GM23338 (cell line): ENCODE data around the gene NPR2. TPM values are rescaled to one million over a fixed set of nuclear protein-coding genes. Genes with fewer than 3 reads are reported as not detected.

Experiments
- ATAC-seq: fragments of 200-7000 bp; cut with Tn5 transposase; 3 replicates; pipeline ENCODE4 v1.9.1; 2020
- DNase-seq: peaks from one replicate; pipeline ENCODE4 v3.0.0-alpha.2; 2015; ENCODE audit warnings: low spot score
- H2AFZ ChIP-seq: fragments of 200-600 bp; sonication (generic); 2 replicates; pipeline ENCODE4 v1.8.0; 2016; ENCODE audit warnings: antibody characterized with exemption, mild to moderate bottlenecking, moderate library complexity
- H3F3A ChIP-seq: fragments of 200-600 bp; sonication (generic); replicated peaks from 2 replicates; pipeline ENCODE4 v1.8.0; 2017; ENCODE audit warnings: antibody characterized with exemption, mixed run types, low read depth
- H3K27ac ChIP-seq: fragments of 200-600 bp; sonication (generic); 2 replicates; pipeline ENCODE4 v1.6.1; 2016; ENCODE audit warnings: low read depth
- H3K27me3 ChIP-seq: fragments of 200-600 bp; sonication (generic); 2 replicates; pipeline ENCODE4 v1.8.0; 2016; ENCODE audit warnings: mild to moderate bottlenecking, mixed run types, moderate library complexity; ENCODE audit not compliant: insufficient read depth
- H3K36me3 ChIP-seq: fragments of 200-600 bp; sonication (generic); 2 replicates; pipeline ENCODE4 v1.8.0; 2016; ENCODE audit warnings: mild to moderate bottlenecking; ENCODE audit not compliant: insufficient read depth
- H3K4me1 ChIP-seq: fragments of 200-600 bp; sonication (generic); 2 replicates; pipeline ENCODE4 v1.8.0; 2016; ENCODE audit warnings: mild to moderate bottlenecking, moderate library complexity; ENCODE audit not compliant: insufficient read depth
- H3K4me2 ChIP-seq: fragments of 200-600 bp; sonication (generic); 2 replicates; pipeline ENCODE4 v1.7.1; 2017; ENCODE audit warnings: mixed run types
- H3K4me3 ChIP-seq: fragments of 200-600 bp; sonication (generic); 2 replicates; pipeline ENCODE4 v1.6.1; 2016; ENCODE audit warnings: mixed run types
- H3K79me2 ChIP-seq: fragments of 200-600 bp; sonication (generic); replicated peaks from 2 replicates; pipeline ENCODE4 v1.8.0; 2017; ENCODE audit warnings: mild to moderate bottlenecking; ENCODE audit not compliant: insufficient read depth
- H3K9me2 ChIP-seq: fragments of 200-600 bp; sonication (generic); 2 replicates; pipeline ENCODE4 v1.8.0; 2017; ENCODE audit not compliant: insufficient read depth
- H4K20me1 ChIP-seq: fragments of 200-600 bp; sonication (generic); replicated peaks from 2 replicates; pipeline ENCODE4 v1.8.0; 2017; ENCODE audit warnings: mild to moderate bottlenecking; ENCODE audit not compliant: insufficient read depth
- H3K27ac Mint-ChIP-seq: 2 replicates; pipeline ENCODE4 v1.8.0; 2020; ENCODE audit warnings: inconsistent platforms, mild to moderate bottlenecking, moderate library complexity, mixed read lengths
- H3K27me3 Mint-ChIP-seq: 3 replicates; pipeline ENCODE4 v1.8.0; 2022; ENCODE audit warnings: low read depth, mild to moderate bottlenecking, moderate library complexity, mixed read lengths, inconsistent platforms; ENCODE audit not compliant: insufficient read depth, poor library complexity
- H3K36me3 Mint-ChIP-seq: 3 replicates; pipeline ENCODE4 v1.8.0; 2021; ENCODE audit warnings: low read depth, mild to moderate bottlenecking, inconsistent platforms, moderate library complexity, mixed read lengths
- H3K4me1 Mint-ChIP-seq: 3 replicates; pipeline ENCODE4 v1.8.0; 2020; ENCODE audit warnings: mild to moderate bottlenecking, inconsistent platforms, mixed read lengths
- H3K4me3 Mint-ChIP-seq: 3 replicates; pipeline ENCODE4 v1.8.0; 2021; ENCODE audit warnings: moderate library complexity, mild to moderate bottlenecking, inconsistent platforms, mixed read lengths
- H3K9me3 Mint-ChIP-seq: 3 replicates; pipeline ENCODE4 v1.8.0; 2020; ENCODE audit warnings: moderate library complexity, mild to moderate bottlenecking, inconsistent platforms, mixed read lengths
- CREB1 ChIP-seq: fragments of 250-450 bp; sonication (Bioruptor Pico); IDR thresholded peaks from 2 replicates; pipeline ENCODE4 v1.5.0; 2020; ENCODE audit warnings: low read depth, mild to moderate bottlenecking, moderate library complexity
- EZH2 ChIP-seq: fragments of 200-600 bp; sonication (generic); IDR thresholded peaks from one replicate; pipeline ENCODE4 v1.8.0; 2017; ENCODE audit warnings: antibody characterized with exemption, mild to moderate bottlenecking, low read depth; ENCODE audit not compliant: unreplicated experiment
- EZH2phosphoT487 ChIP-seq: fragments of 200-600 bp; sonication (generic); IDR thresholded peaks from one replicate; pipeline ENCODE4 v1.8.1; 2018; ENCODE audit warnings: antibody characterized with exemption; ENCODE audit not compliant: unreplicated experiment
- JUNB ChIP-seq: IDR thresholded peaks from one replicate; pipeline ENCODE4 v1.6.1; 2016; ENCODE audit warnings: antibody characterized with exemption; ENCODE audit not compliant: unreplicated experiment
- NANOG ChIP-seq: IDR thresholded peaks from 2 replicates; pipeline ENCODE4 v1.6.1; 2016; ENCODE audit warnings: antibody characterized with exemption, borderline replicate concordance
- POLR2AphosphoS5 ChIP-seq: IDR thresholded peaks from 2 replicates; pipeline ENCODE4 v1.6.1; 2016; ENCODE audit warnings: antibody characterized with exemption, low read depth
- STAT1 ChIP-seq: IDR thresholded peaks from one replicate; pipeline ENCODE4 v1.6.1; 2016; ENCODE audit warnings: antibody characterized with exemption; ENCODE audit not compliant: unreplicated experiment
- ZNF114 ChIP-seq: fragments of 250-450 bp; sonication (Bioruptor Pico); IDR thresholded peaks from 2 replicates; pipeline ENCODE4 v1.5.0; 2020; ENCODE audit warnings: mild to moderate bottlenecking, moderate library complexity
- ZNF331 ChIP-seq: fragments of 250-450 bp; sonication (Bioruptor Pico); IDR thresholded peaks from 2 replicates; pipeline ENCODE4 v1.5.0; 2020; ENCODE audit warnings: low read depth, mild to moderate bottlenecking, moderate library complexity
- polyA plus RNA-seq: library from polyadenylated mRNA; unstranded; fragments of >200 nt; fragmentation: Nextera tagmentation; extraction: Ambion mirVana; gene quantifications from 2 replicates; pipeline ENCODE4 v1.2.1, GENCODE V29; 2016
- total RNA-seq: library from RNA; depleted of rRNA; stranded (reverse); fragments of >200 nt; shearing (Covaris generic); gene quantifications from 2 replicates; pipeline ENCODE4 v1.2.3, GENCODE V29; 2014
- TF ChIP-seq, protein P1 (sequence below), 2 experiments: fragments of 200-600 bp in 1 of 2; sonication (generic) in 1 of 2; conservative IDR thresholded peaks; 2 replicates each; pipeline versions ENCODE4 v1.5.1 to v1.6.1; 2016 to 2017; ENCODE audit warnings: antibody characterized with exemption in 2 of 2, low read depth in 2 of 2, mild to moderate bottlenecking in 2 of 2, moderate library complexity in 1 of 2
- TF ChIP-seq, protein P2 (sequence below): IDR thresholded peaks from 2 replicates; pipeline ENCODE4 v1.6.1; 2016; ENCODE audit warnings: antibody characterized with exemption
- TF ChIP-seq, protein P3 (sequence below): fragments of 250-450 bp; sonication (Bioruptor Pico); IDR thresholded peaks from 2 replicates; pipeline ENCODE4 v1.5.0; 2020; ENCODE audit warnings: mild to moderate bottlenecking, moderate library complexity
- TF ChIP-seq, protein P4 (sequence below): IDR thresholded peaks from one replicate; pipeline ENCODE4 v1.6.1; 2018; ENCODE audit warnings: antibody characterized with exemption; ENCODE audit not compliant: unreplicated experiment

NPR2 gene
- total and polyA plus RNA-seq, 2 experiments from 2014 or later = 9.0 to 14.4 TPM

DNA sequence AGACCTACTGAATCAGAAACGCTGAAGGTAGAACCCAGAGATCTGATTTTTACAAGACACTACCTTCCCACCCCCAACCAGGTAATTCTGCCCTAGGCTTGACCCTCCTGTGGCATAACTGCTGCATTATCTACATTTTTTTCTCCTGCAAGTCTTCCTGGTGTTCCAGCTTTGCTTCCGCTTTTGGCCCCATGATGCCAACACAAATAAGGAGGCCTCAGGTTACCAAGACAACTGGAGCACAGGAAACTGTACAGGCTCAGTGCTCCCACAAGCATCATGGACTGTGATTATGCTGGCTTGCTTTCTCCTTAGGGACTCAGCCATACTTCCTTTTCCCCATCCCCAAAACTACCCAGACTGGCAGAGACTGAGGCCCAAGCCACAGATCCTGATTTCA is 30.7 kb upstream of the NPR2 start:
- 0 out of 2 replicates have a peak, but pooled peaks cover 3% of the 10 kb centered on the region for H4K20me1 ChIP-seq
- no peak overlapping the region for H2AFZ ChIP-seq
- H3K27me3 Mint-ChIP-seq = peaks cover 5% of the 10 kb centered on the region
- peaks cover 18% of the 10 kb centered on the region for H3K4me1 ChIP-seq
- no peak for ATAC-seq
- no peak for DNase-seq
- H3K79me2 ChIP-seq = peaks cover 66% of the 10 kb centered on the region
- no peak overlapping the region for H3K27ac Mint-ChIP-seq
- H3K4me2 ChIP-seq = no peak overlapping the region
- peaks cover 7% of the 10 kb centered on the region; the same call in 2 of the 3 replicates for H3K36me3 Mint-ChIP-seq
- H3K4me1 Mint-ChIP-seq = peaks cover 44% of the 10 kb centered on the region
- no peaks in the 10 kb centered on the region for H3K36me3 ChIP-seq
- no peak overlapping the region for H3K27ac ChIP-seq
- no peaks in the 10 kb centered on the region for H3K9me2 ChIP-seq
- H3K4me3 Mint-ChIP-seq = no peak overlapping the region
- TF ChIP-seq POLR2AphosphoS5 = no peak
- TF ChIP-seq EZH2 = no peak
- TF ChIP-seq ZNF331 (CRISPR knock-in tag) = no peak
- TF ChIP-seq EZH2phosphoT487 = no peak
- TF ChIP-seq, protein P1, sequence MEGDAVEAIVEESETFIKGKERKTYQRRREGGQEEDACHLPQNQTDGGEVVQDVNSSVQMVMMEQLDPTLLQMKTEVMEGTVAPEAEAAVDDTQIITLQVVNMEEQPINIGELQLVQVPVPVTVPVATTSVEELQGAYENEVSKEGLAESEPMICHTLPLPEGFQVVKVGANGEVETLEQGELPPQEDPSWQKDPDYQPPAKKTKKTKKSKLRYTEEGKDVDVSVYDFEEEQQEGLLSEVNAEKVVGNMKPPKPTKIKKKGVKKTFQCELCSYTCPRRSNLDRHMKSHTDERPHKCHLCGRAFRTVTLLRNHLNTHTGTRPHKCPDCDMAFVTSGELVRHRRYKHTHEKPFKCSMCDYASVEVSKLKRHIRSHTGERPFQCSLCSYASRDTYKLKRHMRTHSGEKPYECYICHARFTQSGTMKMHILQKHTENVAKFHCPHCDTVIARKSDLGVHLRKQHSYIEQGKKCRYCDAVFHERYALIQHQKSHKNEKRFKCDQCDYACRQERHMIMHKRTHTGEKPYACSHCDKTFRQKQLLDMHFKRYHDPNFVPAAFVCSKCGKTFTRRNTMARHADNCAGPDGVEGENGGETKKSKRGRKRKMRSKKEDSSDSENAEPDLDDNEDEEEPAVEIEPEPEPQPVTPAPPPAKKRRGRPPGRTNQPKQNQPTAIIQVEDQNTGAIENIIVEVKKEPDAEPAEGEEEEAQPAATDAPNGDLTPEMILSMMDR (conservative IDR thresholded peaks at IDR 0.05; ENCODE audit: low read depth in 2 of 2) = no peak
- no peak for TF ChIP-seq JUNB
- no peak for TF ChIP-seq STAT1
- TF ChIP-seq, protein P2, sequence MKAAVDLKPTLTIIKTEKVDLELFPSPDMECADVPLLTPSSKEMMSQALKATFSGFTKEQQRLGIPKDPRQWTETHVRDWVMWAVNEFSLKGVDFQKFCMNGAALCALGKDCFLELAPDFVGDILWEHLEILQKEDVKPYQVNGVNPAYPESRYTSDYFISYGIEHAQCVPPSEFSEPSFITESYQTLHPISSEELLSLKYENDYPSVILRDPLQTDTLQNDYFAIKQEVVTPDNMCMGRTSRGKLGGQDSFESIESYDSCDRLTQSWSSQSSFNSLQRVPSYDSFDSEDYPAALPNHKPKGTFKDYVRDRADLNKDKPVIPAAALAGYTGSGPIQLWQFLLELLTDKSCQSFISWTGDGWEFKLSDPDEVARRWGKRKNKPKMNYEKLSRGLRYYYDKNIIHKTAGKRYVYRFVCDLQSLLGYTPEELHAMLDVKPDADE = no peak
- TF ChIP-seq, protein P3, sequence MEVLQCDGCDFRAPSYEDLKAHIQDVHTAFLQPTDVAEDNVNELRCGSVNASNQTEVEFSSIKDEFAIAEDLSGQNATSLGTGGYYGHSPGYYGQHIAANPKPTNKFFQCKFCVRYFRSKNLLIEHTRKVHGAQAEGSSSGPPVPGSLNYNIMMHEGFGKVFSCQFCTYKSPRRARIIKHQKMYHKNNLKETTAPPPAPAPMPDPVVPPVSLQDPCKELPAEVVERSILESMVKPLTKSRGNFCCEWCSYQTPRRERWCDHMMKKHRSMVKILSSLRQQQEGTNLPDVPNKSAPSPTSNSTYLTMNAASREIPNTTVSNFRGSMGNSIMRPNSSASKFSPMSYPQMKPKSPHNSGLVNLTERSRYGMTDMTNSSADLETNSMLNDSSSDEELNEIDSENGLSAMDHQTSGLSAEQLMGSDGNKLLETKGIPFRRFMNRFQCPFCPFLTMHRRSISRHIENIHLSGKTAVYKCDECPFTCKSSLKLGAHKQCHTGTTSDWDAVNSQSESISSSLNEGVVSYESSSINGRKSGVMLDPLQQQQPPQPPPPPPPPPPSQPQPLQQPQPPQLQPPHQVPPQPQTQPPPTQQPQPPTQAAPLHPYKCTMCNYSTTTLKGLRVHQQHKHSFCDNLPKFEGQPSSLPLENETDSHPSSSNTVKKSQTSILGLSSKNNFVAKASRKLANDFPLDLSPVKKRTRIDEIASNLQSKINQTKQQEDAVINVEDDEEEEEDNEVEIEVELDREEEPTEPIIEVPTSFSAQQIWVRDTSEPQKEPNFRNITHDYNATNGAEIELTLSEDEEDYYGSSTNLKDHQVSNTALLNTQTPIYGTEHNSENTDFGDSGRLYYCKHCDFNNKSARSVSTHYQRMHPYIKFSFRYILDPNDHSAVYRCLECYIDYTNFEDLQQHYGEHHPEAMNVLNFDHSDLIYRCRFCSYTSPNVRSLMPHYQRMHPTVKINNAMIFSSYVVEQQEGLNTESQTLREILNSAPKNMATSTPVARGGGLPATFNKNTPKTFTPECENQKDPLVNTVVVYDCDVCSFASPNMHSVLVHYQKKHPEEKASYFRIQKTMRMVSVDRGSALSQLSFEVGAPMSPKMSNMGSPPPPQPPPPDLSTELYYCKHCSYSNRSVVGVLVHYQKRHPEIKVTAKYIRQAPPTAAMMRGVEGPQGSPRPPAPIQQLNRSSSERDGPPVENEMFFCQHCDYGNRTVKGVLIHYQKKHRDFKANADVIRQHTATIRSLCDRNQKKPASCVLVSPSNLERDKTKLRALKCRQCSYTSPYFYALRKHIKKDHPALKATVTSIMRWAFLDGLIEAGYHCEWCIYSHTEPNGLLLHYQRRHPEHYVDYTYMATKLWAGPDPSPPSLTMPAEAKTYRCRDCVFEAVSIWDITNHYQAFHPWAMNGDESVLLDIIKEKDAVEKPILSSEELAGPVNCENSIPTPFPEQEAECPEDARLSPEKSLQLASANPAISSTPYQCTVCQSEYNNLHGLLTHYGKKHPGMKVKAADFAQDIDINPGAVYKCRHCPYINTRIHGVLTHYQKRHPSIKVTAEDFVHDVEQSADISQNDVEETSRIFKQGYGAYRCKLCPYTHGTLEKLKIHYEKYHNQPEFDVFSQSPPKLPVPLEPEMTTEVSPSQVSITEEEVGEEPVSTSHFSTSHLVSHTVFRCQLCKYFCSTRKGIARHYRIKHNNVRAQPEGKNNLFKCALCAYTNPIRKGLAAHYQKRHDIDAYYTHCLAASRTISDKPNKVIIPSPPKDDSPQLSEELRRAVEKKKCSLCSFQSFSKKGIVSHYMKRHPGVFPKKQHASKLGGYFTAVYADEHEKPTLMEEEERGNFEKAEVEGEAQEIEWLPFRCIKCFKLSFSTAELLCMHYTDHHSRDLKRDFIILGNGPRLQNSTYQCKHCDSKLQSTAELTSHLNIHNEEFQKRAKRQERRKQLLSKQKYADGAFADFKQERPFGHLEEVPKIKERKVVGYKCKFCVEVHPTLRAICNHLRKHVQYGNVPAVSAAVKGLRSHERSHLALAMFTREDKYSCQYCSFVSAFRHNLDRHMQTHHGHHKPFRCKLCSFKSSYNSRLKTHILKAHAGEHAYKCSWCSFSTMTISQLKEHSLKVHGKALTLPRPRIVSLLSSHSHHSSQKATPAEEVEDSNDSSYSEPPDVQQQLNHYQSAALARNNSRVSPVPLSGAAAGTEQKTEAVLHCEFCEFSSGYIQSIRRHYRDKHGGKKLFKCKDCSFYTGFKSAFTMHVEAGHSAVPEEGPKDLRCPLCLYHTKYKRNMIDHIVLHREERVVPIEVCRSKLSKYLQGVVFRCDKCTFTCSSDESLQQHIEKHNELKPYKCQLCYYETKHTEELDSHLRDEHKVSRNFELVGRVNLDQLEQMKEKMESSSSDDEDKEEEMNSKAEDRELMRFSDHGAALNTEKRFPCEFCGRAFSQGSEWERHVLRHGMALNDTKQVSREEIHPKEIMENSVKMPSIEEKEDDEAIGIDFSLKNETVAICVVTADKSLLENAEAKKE (CRISPR knock-in tag) = no peak
- TF ChIP-seq ZNF114 = no peak
- no peak for TF ChIP-seq CREB1
- TF ChIP-seq NANOG = no peak
- TF ChIP-seq, protein P4, sequence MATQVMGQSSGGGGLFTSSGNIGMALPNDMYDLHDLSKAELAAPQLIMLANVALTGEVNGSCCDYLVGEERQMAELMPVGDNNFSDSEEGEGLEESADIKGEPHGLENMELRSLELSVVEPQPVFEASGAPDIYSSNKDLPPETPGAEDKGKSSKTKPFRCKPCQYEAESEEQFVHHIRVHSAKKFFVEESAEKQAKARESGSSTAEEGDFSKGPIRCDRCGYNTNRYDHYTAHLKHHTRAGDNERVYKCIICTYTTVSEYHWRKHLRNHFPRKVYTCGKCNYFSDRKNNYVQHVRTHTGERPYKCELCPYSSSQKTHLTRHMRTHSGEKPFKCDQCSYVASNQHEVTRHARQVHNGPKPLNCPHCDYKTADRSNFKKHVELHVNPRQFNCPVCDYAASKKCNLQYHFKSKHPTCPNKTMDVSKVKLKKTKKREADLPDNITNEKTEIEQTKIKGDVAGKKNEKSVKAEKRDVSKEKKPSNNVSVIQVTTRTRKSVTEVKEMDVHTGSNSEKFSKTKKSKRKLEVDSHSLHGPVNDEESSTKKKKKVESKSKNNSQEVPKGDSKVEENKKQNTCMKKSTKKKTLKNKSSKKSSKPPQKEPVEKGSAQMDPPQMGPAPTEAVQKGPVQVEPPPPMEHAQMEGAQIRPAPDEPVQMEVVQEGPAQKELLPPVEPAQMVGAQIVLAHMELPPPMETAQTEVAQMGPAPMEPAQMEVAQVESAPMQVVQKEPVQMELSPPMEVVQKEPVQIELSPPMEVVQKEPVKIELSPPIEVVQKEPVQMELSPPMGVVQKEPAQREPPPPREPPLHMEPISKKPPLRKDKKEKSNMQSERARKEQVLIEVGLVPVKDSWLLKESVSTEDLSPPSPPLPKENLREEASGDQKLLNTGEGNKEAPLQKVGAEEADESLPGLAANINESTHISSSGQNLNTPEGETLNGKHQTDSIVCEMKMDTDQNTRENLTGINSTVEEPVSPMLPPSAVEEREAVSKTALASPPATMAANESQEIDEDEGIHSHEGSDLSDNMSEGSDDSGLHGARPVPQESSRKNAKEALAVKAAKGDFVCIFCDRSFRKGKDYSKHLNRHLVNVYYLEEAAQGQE = no peak
- no peak overlapping the region for H3K4me3 ChIP-seq
- H3K9me3 Mint-ChIP-seq = no peaks in the 10 kb centered on the region; the same call in 1 of the 3 replicates
- peaks cover 12% of the 10 kb centered on the region; the same call in 1 of the 2 replicates for H3F3A ChIP-seq
- no peaks in the 10 kb centered on the region for H3K27me3 ChIP-seq
